Measurements from ENCODE around the gene NEGR1.

The NEGR1 gene

DNA sequence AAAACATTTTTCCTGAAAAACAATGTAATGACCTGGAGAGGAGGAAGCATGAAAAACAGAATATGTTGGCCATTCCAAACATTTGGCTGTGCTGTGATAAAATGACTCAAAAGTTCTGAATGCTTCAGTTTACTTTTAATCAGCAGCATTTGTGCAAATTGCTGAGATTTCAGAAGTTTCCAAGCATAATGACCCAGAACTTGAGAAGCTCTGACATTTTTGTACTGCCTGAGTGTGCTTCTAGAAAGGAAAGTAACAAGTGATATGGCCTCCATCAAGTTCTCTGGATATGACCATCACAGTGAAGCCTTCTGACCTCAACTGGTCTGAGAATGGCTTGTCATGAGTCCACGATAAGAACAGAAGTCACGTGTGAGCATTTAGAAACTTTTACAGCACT, 918.1 kb downstream of the NEGR1 start:
- Histone ChIP-seq H3K79me2 (ENCODE audit: insufficient read depth, low read length) (no peaks in the 10 kb centered on the region), H3K9me2 (replicated peaks; ENCODE audit: low read depth, low read length) (no peaks in the 10 kb centered on the region), H3K27me3 (ENCODE audit: insufficient read depth, low read length, poor library complexity, severe bottlenecking) (no peaks in the 10 kb centered on the region), H3K4me2 (ENCODE audit: low read depth, low read length, poor library complexity, severe bottlenecking) (no peak overlapping the region), H3K4me3 (ENCODE audit: low read length, poor library complexity, severe bottlenecking) (no peak overlapping the region), H3K4me1 (ENCODE audit: insufficient read depth, low read length, poor library complexity, severe bottlenecking) (peaks cover 3% of the 10 kb centered on the region), H3K9ac (ENCODE audit: low read depth, low read length, poor library complexity, severe bottlenecking) (no peak overlapping the region), H4K20me1 (ENCODE audit: insufficient read depth, low read length, poor library complexity, severe bottlenecking) (no peaks in the 10 kb centered on the region), H3K36me3 (ENCODE audit: insufficient read depth, low read length) (no peaks in the 10 kb centered on the region), H2AFZ (ENCODE audit: low read length) (no peak overlapping the region), H3F3A (ENCODE audit: low read depth) (no peaks in the 10 kb centered on the region), H3K9me3 (ENCODE audit: insufficient read depth, low read depth, low read length) (no peaks in the 10 kb centered on the region)
- TF ChIP-seq EZH2phosphoT487 (IDR thresholded peaks at IDR 0.05; ENCODE audit: borderline replicate concordance) = no peak
- TF ChIP-seq, protein P1, sequence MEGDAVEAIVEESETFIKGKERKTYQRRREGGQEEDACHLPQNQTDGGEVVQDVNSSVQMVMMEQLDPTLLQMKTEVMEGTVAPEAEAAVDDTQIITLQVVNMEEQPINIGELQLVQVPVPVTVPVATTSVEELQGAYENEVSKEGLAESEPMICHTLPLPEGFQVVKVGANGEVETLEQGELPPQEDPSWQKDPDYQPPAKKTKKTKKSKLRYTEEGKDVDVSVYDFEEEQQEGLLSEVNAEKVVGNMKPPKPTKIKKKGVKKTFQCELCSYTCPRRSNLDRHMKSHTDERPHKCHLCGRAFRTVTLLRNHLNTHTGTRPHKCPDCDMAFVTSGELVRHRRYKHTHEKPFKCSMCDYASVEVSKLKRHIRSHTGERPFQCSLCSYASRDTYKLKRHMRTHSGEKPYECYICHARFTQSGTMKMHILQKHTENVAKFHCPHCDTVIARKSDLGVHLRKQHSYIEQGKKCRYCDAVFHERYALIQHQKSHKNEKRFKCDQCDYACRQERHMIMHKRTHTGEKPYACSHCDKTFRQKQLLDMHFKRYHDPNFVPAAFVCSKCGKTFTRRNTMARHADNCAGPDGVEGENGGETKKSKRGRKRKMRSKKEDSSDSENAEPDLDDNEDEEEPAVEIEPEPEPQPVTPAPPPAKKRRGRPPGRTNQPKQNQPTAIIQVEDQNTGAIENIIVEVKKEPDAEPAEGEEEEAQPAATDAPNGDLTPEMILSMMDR (conservative IDR thresholded peaks at IDR 0.05; ENCODE audit: low read length) = no peak

DNA sequence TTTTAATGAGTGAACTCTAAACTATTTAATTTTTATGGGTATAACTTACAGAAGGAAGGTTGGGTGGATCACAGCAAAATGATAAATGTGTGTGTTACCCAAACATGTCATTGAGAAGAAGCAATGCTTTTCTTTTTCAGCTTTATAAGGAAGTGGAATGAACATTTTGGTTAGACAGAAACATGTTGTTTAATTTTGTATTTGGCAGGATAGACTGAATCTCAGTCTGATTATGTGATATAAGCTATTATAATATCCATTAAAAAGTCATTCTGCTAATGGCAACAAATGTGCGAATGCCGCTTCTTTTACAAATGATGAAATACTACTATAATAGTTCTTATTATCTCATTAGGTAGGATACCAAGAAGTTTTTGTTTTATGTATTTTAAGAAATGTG, 919.6 kb downstream of the NEGR1 start:
- Histone ChIP-seq H3K4me3 (ENCODE audit: low read length, poor library complexity, severe bottlenecking) (no peak overlapping the region), H2AFZ (ENCODE audit: low read length) (no peak overlapping the region), H3K27me3 (ENCODE audit: insufficient read depth, low read length, poor library complexity, severe bottlenecking) (no peaks in the 10 kb centered on the region), H3K9ac (ENCODE audit: low read depth, low read length, poor library complexity, severe bottlenecking) (no peak overlapping the region), H3K9me3 (ENCODE audit: insufficient read depth, low read depth, low read length) (no peaks in the 10 kb centered on the region), H3K4me2 (ENCODE audit: low read depth, low read length, poor library complexity, severe bottlenecking) (no peak overlapping the region), H3K79me2 (ENCODE audit: insufficient read depth, low read length) (no peaks in the 10 kb centered on the region), H3F3A (ENCODE audit: low read depth) (no peaks in the 10 kb centered on the region), H3K9me2 (replicated peaks; ENCODE audit: low read depth, low read length) (no peaks in the 10 kb centered on the region), H3K36me3 (ENCODE audit: insufficient read depth, low read length) (no peaks in the 10 kb centered on the region), H4K20me1 (ENCODE audit: insufficient read depth, low read length, poor library complexity, severe bottlenecking) (no peaks in the 10 kb centered on the region), H3K4me1 (ENCODE audit: insufficient read depth, low read length, poor library complexity, severe bottlenecking) (peaks cover 3% of the 10 kb centered on the region)
- TF ChIP-seq EZH2phosphoT487 (IDR thresholded peaks at IDR 0.05; ENCODE audit: borderline replicate concordance) = no peak
- TF ChIP-seq, protein P1 (conservative IDR thresholded peaks at IDR 0.05; ENCODE audit: low read length) = no peak

- H2AFZ ChIP-seq (ENCODE audit: low read length) = no peak overlapping the region
- H3K4me1 ChIP-seq (ENCODE audit: insufficient read depth, low read length, poor library complexity, severe bottlenecking) = peaks cover 3% of the 10 kb centered on the region
- H4K20me1 ChIP-seq (ENCODE audit: insufficient read depth, low read length, poor library complexity, severe bottlenecking) = no peaks in the 10 kb centered on the region
- no peaks in the 10 kb centered on the region for H3K79me2 ChIP-seq (ENCODE audit: insufficient read depth, low read length)
- H3K36me3 ChIP-seq (ENCODE audit: insufficient read depth, low read length) = no peaks in the 10 kb centered on the region
- H3K9me3 ChIP-seq (ENCODE audit: insufficient read depth, low read depth, low read length) = no peaks in the 10 kb centered on the region
- no peaks in the 10 kb centered on the region for H3K9me2 ChIP-seq (replicated peaks; ENCODE audit: low read depth, low read length)
- no peaks in the 10 kb centered on the region for H3K27me3 ChIP-seq (ENCODE audit: insufficient read depth, low read length, poor library complexity, severe bottlenecking)
- no peak overlapping the region for H3K4me3 ChIP-seq (ENCODE audit: low read length, poor library complexity, severe bottlenecking)
- no peak overlapping the region for H3K9ac ChIP-seq (ENCODE audit: low read depth, low read length, poor library complexity, severe bottlenecking)
- no peak overlapping the region for H3K4me2 ChIP-seq (ENCODE audit: low read depth, low read length, poor library complexity, severe bottlenecking)
- no peaks in the 10 kb centered on the region for H3F3A ChIP-seq (ENCODE audit: low read depth)
- TF ChIP-seq, protein P1 (conservative IDR thresholded peaks at IDR 0.05; ENCODE audit: low read length) = no peak
- TF ChIP-seq EZH2phosphoT487 (IDR thresholded peaks at IDR 0.05; ENCODE audit: borderline replicate concordance) = no peak
Measured at GRCh38 chr1:71362076-71362475, 920.3 kb downstream of the NEGR1 start.

All from Loucy (cell line).